HG02759 (cell line): ENCODE data around the gene MRPL20.
"Not testable (repeated sequence)": the region's sequence is repeated elsewhere in the genome, so short reads cannot be mapped to it uniquely, and the experiment has no call there.

ENCODE experiments used
- ATAC-seq: cut with Tn5 transposase; IDR thresholded peaks from one replicate; pipeline ENCODE4 v1.9.1; 2021; ENCODE audit warnings: mild to moderate bottlenecking, moderate library complexity; ENCODE audit not compliant: unreplicated experiment

Gene MRPL20

GRCh38 chr1:1390675-1391074 lies 16.4 kb downstream of the MRPL20 start:
- ATAC-seq = no peak

DNA sequence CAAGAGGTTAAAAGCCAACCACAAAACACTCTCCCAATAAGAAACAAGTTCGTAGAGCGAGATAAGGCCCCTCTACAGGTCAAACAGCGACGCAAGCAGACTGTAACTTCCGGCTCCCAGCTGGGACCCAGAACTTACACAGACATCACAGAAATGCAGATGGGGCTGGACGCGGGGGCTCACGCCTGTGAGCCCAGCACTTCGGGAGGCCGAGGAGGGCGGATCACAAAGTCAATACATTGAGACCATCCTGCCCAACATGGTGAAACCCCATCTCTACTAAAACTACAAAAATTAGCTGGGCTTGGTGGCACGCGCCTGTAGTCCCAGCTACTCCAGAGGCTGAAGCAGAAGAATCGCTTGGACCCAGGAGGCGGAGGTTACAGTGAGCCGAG lies 19.0 kb downstream of the MRPL20 start:
- ATAC-seq = no peak

- ATAC-seq = no peak
Measured at GRCh38 chr1:1387098-1388077, 19.7 kb downstream of the MRPL20 start.

GRCh38 chr1:1385931-1386330 lies 21.2 kb downstream of the MRPL20 start:
- no peak for ATAC-seq

GRCh38 chr1:1385339-1385738 lies 21.8 kb downstream of the MRPL20 start:
- not testable (repeated sequence) for ATAC-seq

DNA sequence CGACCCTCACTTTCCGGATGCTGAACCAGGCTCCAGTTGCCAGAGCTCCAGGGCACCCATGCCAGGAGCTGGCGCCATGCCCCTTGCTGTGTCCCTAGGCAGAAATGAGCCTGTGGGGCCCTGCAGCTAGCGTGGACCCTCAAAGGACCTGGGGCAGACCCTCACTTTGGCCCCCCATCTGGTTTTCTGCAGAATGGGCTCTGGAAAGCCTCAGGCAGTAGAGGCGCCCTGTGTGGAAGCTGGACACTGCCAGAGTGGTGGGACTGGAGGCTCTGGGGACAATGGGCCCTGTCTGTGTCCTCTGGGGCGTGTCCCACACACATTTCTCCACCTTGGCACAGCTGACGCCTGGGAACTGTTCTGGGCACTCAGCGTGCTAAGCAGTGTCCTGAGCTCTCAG lies 25.8 kb downstream of the MRPL20 start:
- ATAC-seq = no peak

GRCh38 chr1:1380860-1381259 lies 26.2 kb downstream of the MRPL20 start:
- ATAC-seq = no peak

DNA sequence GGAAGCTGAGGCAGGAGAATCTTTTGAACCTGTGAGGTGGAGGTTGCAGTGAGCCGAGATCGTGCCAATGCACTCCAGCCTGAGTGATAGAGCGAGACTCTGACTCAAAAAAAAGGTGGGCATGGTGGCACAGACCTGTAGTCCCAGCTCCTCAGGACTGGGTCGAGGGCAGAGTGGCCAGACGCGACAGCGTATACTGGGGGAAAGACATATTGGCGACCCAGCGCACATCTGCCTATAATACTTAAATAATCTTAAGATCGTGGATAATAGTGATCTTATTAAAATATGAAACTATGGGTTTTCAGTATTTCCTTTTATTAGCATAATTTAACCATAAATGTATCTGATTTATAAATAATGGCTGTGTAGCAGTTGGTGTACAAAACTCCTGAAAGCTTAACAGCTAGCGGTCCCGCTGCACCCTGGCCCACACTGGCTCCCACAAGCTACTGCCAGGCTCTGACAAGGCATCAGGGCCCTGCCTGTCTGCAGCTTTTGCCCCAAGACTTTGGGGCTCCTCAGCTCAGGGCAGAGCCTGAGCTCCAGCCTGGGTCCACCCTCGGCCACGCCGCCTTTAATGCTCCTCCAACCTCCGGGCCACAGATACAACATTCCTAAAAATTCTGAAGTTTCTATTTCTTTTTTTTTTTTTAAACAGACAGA lies 29.4 kb downstream of the MRPL20 start:
- ATAC-seq = no peak

- ATAC-seq = no peak
Measured at GRCh38 chr1:1376551-1377226, 30.4 kb downstream of the MRPL20 start.

- ATAC-seq = peak; percentile 87
Measured at GRCh38 chr1:1374929-1375662, 32.0 kb downstream of the MRPL20 start, which contains the start of gene AURKAIP1. Gene AURKAIP1, minus strand, starts transcription at chr1:1375207. Its CDS starts 451 bp downstream, at chr1:1374756.

DNA sequence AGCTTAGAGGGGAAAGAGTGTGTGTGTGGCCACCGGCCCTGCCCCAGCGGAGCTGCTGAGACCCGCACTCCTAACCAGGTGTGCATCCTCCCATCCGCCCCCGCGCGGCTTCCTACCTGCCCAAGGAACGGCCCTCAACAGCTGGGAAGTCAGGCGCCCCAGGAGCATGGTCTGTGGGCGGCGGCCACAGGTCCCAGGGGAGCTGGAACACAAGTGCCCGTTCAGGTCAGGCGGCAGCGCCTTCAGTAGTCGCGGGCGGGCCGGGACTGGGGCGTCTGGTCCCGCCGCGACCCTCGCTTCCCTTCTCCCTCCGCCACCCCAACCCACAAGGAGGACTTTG lies 32.5 kb downstream of the MRPL20 start:
- ATAC-seq = peak; percentile 2

- ATAC-seq = no peak
Measured at GRCh38 chr1:1373815-1374588, 33.1 kb downstream of the MRPL20 start.

DNA sequence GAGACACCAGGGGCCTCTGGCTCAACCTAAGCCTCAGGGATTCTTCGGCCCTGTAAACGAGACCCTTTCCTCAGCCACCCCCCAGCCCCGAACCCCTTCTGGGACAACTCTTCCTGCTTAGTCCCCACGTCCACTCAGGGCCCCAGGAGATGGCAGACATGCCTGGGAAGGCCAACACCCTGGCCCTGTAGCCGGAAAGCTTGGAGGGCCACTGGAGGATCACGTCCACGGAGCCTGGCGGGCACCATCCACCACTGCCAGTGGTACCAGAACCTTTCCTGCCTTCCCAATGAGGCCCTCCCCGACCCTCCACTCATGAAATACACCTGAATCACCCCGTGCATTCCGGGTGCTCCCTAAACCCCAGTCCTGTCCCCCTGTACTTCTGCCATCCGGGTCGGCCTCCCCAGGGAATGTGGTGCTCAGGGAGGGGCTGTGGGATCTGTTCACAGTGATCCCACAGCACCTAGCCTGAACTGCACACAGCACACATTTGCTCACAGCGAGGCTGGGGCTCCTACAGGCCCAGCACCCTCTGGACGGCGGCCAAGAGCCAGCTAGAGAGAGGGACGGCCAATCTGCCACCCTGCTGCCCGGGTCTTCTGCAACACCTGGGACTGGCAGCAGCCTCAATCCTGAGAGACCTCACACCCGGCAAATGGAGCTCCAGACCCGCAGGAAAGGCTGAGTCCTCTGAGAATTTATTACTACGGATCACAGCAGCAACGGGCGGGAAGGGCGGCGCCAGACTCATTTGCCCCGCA lies 33.9 kb downstream of the MRPL20 start:
- ATAC-seq = no peak

DNA sequence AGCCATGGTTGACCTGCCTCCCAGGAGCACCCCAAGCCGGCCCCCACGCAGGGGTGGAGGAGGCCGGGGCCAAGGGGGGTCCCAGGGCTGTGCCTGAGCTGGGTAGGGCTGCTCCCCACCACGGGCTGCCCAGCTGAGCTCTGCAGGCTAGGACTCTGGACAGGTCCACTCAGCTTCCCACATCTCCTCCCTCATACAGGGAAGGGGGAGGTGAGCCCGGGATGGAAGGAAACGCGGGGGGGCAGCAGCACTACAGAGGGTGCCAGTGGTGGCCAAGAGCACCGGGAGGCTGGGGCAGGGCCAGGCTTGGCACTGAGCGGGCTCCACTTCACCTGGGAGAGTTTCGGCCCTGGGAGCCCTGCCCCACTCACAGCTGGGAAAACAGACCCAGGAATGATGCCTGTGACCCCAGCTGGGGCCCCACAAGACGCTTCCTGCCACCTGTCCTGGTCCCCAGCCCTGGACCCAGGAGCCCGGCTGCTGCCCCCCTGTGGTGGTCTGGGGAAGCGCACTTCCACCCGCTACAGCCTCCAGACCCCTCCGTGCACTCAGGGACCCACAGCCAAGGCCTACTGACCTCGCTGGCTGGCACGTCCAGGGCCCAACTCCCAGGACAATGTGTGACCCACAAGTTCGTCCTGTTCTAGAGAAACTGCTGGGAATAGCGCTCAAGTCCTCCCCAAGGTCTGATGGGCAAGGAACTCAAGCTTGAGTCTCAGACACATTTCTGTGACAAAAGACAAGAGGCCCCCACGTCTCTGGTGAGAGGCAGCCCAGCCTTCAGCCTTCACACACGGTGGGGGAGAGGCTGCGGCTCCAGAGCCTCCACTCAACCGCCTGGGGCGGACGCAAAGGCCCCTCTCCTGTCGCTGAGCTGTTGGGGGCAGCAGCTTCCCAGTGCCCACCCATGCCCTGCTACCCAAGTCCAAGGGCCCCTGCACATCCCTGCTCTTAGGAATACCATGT lies 35.1 kb downstream of the MRPL20 start:
- no peak for ATAC-seq

- no peak for ATAC-seq
Measured at GRCh38 chr1:1371364-1371745, 35.7 kb downstream of the MRPL20 start.

DNA sequence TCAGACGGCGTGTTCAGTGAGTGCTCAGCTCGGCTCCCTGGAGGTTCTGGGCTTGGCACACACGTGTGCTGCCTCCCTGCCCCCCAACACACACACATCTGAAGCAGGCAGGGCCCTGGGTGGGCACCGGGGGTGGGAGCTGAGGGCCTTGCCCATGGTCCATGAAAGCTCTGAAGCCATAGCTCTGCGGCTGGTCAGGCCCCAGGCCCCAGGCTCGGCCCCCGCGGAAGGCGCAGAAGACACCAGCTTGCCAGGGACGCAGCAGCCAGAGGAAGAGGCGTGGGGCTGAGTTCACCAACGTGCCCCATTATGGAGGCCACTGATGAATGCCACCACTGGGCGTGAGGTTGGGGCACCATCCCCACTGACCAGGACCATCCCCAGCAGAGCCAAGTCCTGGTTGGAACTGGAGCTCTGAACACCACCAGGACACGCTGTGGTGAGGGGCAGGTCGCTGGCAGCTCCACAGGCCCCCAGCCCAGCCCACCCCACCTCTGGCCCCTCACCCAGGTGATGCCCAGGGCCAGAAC lies 36.3 kb downstream of the MRPL20 start:
- ATAC-seq = no peak

GRCh38 chr1:1370094-1370493 lies 37.0 kb downstream of the MRPL20 start:
- ATAC-seq = not testable (repeated sequence)

DNA sequence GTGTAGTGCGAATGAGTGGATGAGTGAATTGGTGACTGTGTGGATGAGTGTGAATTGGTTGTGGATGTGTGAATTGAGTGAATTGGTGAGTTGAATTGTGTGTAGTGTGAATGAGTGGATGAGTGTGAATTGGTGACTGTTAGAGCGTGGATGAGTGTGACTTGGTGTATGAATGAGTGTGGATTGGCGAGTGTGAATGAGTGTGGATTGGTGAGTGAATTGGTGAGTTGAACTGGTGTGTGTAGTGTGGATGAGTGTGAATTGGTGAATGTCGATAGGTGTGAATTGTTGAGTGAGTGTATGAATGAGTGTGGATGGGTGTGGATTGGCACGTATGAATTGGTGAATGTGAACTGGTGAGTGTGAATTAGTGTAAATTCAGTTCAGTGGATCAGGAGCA lies 39.8 kb downstream of the MRPL20 start:
- ATAC-seq = no peak
